GM10248 (cell line): ENCODE measurements around the gene ZNF318.
"Not testable (repeated sequence)": the region's sequence is repeated elsewhere in the genome, so short reads cannot be mapped to it uniquely, and the experiment has no call there.

Experiments
- CTCF ChIA-PET: fragments of 300-600 bp; sonication (Branson Sonifier 250); formaldehyde crosslinking; extraction: SDS; loops from one replicate; lab custom pipeline; 2021; ENCODE audit warnings: antibody characterized with exemption; lab: Yijun Ruan, JAX
- POLR2A ChIA-PET: fragments of 350-650 bp; sonication (Branson Sonifier 250); formaldehyde crosslinking; extraction: SDS; loops from one replicate; lab custom pipeline; 2020; ENCODE audit warnings: antibody characterized with exemption; lab: Yijun Ruan, JAX
- DNase-seq: peaks from one replicate; pipeline ENCODE4 v3.0.0; 2012; ENCODE audit errors: extremely low spot score
- TF ChIP-seq, protein P1 (sequence below): IDR thresholded peaks from 2 replicates; pipeline ENCODE4 v1.5.1; 2012; ENCODE audit warnings: mild to moderate bottlenecking, low read depth; ENCODE audit errors: extremely low read depth, missing control alignments, control extremely low read depth

The ZNF318 gene

DNA sequence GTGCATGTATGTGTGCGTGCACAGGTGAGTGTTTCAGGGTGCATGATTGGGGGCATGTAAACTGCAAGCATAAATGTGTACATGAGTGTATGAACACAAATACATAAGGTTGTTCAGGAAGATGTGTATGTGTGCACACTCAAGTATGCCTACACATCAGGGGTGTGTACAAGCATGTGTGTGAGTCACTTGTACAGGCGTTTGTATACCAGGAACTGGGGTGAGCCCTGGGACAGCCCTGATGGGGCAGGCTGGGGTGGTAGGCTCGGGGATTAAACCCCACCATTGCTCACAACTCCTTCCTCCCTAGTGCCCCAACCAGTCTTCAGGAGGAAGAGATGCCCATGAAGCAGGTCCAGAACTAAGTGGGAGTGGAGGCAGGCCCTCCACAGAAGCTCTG is 65.1 kb downstream of the ZNF318 start:
- no peak for DNase-seq
- POLR2A ChIA-PET = no interaction called here
- TF ChIP-seq, protein P1, sequence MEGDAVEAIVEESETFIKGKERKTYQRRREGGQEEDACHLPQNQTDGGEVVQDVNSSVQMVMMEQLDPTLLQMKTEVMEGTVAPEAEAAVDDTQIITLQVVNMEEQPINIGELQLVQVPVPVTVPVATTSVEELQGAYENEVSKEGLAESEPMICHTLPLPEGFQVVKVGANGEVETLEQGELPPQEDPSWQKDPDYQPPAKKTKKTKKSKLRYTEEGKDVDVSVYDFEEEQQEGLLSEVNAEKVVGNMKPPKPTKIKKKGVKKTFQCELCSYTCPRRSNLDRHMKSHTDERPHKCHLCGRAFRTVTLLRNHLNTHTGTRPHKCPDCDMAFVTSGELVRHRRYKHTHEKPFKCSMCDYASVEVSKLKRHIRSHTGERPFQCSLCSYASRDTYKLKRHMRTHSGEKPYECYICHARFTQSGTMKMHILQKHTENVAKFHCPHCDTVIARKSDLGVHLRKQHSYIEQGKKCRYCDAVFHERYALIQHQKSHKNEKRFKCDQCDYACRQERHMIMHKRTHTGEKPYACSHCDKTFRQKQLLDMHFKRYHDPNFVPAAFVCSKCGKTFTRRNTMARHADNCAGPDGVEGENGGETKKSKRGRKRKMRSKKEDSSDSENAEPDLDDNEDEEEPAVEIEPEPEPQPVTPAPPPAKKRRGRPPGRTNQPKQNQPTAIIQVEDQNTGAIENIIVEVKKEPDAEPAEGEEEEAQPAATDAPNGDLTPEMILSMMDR = no peak
- CTCF ChIA-PET = interaction anchor here (1.5 kb wide), 1 partner anchor 16 kb away, joined by 3 read pairs; no protein-coding TSS in a partner anchor

DNA sequence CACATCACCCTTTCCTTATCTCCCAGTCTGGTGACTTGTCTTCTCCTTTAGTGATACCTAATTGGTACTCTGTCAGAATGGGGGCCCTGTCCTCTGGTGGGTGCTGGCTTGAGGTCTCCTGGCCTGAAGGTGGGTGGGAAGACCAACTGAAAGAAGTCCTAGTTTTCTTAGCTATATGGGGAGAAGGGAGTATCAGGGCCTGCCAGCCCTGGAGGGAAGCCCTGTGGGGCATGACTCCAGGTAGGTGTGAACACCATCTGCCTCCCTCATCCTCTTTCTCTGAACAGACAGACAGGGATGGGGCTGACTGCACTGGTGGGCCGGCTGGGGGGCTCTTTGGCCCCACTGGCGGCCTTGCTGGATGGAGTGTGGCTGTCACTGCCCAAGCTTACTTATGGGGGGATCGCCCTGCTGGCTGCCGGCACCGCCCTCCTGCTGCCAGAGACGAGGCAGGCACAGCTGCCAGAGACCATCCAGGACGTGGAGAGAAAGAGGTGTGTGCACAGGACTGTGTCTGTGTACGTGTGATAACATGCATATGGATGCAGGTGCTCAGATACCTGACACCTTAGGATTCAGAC is 65.6 kb downstream of the ZNF318 start:
- POLR2A ChIA-PET = no interaction called here
- DNase-seq = no peak
- TF ChIP-seq, protein P1 = no peak
- CTCF ChIA-PET = interaction anchor here (1.5 to 2.3 kb wide), 3 partner anchors 10 to 202 kb away, joined by 4 to 6 read pairs (median 4); no protein-coding TSS in a partner anchor

- CTCF ChIA-PET = interaction anchor here (1.5 to 2.3 kb wide), 3 partner anchors 11 to 203 kb away, joined by 4 to 6 read pairs (median 4); no protein-coding TSS in a partner anchor
- peak; percentile 4 for DNase-seq
- POLR2A ChIA-PET = not testable (repeated sequence)
Observed at GRCh38 chr6:43303006-43303405, 66.4 kb downstream of the ZNF318 start.

DNA sequence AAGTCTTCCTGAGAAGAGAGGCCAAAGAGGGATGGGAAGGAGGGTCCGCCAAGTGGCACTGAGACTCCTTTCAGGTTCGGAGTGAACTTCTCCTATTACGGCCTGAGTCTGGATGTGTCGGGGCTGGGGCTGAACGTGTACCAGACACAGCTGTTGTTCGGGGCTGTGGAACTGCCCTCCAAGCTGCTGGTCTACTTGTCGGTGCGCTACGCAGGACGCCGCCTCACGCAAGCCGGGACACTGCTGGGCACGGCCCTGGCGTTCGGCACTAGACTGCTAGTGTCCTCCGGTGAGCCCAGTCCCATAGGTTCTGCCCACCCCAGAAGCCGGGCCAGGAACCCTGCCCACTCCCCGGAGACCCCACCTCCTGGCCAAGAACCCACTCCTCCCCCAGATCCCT is 67.3 kb downstream of the ZNF318 start:
- ChIA-PET POLR2A (no interaction called here), CTCF (interaction anchor here (2.3 kb wide), 1 partner anchor 204 kb away, joined by 6 read pairs; no protein-coding TSS in a partner anchor)
- peak; percentile 3 for DNase-seq
- TF ChIP-seq, protein P1 = no peak

DNA sequence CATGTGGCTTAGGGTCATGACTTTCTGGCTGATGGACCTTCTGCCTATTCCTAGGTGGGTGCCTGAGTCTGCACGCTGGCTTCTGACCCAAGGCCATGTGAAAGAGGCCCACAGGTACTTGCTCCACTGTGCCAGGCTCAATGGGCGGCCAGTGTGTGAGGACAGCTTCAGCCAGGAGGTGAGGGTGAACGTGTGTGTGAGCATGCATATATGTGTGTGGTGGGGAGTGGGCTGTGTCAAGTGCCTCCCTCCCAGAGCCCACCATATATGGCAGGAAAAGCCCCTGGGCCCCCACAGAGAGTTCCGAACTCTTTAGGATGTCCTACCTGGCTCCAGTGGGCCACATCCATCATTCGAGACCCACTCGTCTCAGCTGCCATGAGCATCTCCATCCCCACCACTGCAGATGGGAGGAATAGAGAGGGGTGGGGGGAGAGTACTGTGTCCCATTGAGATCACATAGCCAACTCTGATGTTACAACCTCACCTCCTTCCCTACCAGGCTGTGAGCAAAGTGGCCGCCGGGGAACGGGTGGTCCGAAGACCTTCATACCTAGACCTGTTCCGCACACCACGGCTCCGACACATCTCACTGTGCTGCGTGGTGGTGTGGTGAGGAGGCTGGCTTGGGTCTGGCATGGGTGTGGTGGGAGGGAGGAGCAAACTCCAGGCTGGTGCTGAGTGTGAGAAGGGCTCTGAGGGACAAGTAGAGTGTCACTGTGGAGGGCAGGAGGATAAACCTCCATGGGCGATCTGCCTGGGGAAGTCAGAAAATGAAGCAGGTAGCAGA is 68.2 kb downstream of the ZNF318 start:
- TF ChIP-seq, protein P1 = no peak
- DNase-seq = peak; percentile 10
- ChIA-PET POLR2A (no interaction called here), CTCF (interaction anchor here (2.3 kb wide), 1 partner anchor 205 kb away, joined by 6 read pairs; no protein-coding TSS in a partner anchor)

DNA sequence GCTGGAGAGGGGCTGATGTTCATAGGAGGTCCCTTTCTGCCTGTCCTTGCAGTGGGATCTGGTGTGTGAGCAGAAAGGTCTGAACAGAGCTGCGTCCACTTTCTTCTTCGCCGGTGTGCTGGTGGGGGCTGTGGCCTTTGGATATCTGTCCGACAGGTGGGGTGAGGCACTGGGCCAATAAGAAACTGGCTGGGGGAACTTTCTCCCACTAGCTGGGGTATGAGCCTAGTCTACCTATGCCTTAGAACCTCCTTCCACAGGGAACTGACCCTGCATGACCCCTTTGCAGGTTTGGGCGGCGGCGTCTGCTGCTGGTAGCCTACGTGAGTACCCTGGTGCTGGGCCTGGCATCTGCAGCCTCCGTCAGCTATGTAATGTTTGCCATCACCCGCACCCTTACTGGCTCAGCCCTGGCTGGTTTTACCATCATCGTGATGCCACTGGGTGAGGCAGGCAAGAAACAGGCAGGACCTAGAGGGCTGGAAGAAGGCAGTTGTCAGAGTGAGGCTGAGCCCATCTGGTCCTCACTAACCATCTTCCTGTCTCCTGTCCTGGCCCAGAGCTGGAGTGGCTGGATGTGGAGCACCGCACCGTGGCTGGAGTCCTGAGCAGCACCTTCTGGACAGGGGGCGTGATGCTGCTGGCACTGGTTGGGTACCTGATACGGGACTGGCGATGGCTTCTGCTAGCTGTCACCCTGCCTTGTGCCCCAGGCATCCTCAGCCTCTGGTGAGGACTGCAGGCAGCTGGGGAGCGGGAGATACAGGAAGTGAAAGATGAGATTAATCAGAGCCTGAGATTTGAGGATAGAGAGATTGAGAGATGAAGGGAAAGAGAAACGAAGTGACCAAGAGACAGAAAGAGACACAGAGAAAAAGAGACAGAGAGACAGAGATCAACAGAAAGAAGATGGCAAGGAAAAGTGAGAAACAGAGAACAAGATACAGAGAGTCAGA is 69.8 kb downstream of the ZNF318 start:
- POLR2A ChIA-PET = no interaction called here
- CTCF ChIA-PET = interaction anchor here (0.9 to 1.5 kb wide), 5 partner anchors 12 to 70 kb away, joined by 3 to 5 read pairs (median 4); partner anchors contain the start of gene DNPH1

More for the DNA sequence above, 69.8 kb downstream of the ZNF318 start:
- peak; percentile 12 for DNase-seq
- TF ChIP-seq, protein P1 = no peak
